Neural cell (in vitro differentiated cells): ENCODE results near the gene MPIG6B.

Experiments
- EP300 ChIP-seq: fragments of 450-650 bp; conservative IDR thresholded peaks from 2 replicates; pipeline ENCODE4 v1.6.1; 2014; ENCODE audit warnings: antibody characterized with exemption, mild to moderate bottlenecking, moderate library complexity; ENCODE audit not compliant: poor library complexity, severe bottlenecking
- EZH2 ChIP-seq: fragments of 200-600, 300-800 bp; shearing (Covaris generic), sonication (generic); IDR thresholded peaks from 2 replicates; pipeline ENCODE4 v1.6.1; 2014; ENCODE audit warnings: antibody characterized with exemption, low read length, borderline replicate concordance, mild to moderate bottlenecking; ENCODE audit not compliant: insufficient read depth, poor library complexity, severe bottlenecking
- MXI1 ChIP-seq: fragments of 450-650 bp; conservative IDR thresholded peaks from 2 replicates; pipeline ENCODE4 v1.6.1; 2014; ENCODE audit warnings: antibody characterized with exemption, mild to moderate bottlenecking; ENCODE audit not compliant: poor library complexity, severe bottlenecking
- POLR2AphosphoS5 ChIP-seq: IDR thresholded peaks from 2 replicates; pipeline ENCODE4 v1.6.1; 2012
- RAD21 ChIP-seq: fragments of 450-650 bp; conservative IDR thresholded peaks from 2 replicates; pipeline ENCODE4 v1.6.1; 2014; ENCODE audit warnings: antibody characterized with exemption, mild to moderate bottlenecking, moderate library complexity
- SMC3 ChIP-seq: fragments of 450-650 bp; conservative IDR thresholded peaks from 2 replicates; pipeline ENCODE4 v1.6.1; 2014; ENCODE audit warnings: antibody characterized with exemption, mild to moderate bottlenecking, moderate library complexity; ENCODE audit not compliant: poor library complexity
- TAF1 ChIP-seq: IDR thresholded peaks from 2 replicates; pipeline ENCODE4 v1.6.1; 2012; ENCODE audit warnings: low read depth
- TF ChIP-seq, protein P1 (sequence below): fragments of 450-650 bp; IDR thresholded peaks from 2 replicates; pipeline ENCODE4 v1.5.1; 2014; ENCODE audit warnings: antibody characterized with exemption, mild to moderate bottlenecking, moderate library complexity; ENCODE audit not compliant: poor library complexity, severe bottlenecking
- TF ChIP-seq, protein P2 (sequence below): IDR thresholded peaks from 2 replicates; pipeline ENCODE4 v1.6.1; 2012; ENCODE audit warnings: borderline replicate concordance

DNA sequence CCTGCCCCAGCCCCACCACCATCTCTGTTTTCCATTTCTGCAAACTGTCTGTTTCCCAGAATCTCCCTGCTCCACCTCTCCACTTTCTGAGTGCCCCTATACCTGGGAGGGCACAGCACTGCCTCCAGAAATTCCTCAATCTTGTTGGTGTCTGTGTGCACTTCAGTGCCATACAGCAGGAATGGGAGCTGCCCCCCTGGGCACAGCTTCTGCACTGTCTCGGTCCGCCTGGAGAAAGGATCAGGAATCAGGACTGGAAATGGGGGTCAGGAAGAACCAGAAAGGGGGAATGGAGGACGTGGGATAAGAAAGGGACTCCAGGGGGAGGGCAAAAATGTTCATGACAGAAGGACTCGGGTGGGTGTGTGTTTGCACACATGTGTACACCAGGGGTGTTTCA lies 10.6 kb downstream of the MPIG6B start:
- TF ChIP-seq, protein P1, sequence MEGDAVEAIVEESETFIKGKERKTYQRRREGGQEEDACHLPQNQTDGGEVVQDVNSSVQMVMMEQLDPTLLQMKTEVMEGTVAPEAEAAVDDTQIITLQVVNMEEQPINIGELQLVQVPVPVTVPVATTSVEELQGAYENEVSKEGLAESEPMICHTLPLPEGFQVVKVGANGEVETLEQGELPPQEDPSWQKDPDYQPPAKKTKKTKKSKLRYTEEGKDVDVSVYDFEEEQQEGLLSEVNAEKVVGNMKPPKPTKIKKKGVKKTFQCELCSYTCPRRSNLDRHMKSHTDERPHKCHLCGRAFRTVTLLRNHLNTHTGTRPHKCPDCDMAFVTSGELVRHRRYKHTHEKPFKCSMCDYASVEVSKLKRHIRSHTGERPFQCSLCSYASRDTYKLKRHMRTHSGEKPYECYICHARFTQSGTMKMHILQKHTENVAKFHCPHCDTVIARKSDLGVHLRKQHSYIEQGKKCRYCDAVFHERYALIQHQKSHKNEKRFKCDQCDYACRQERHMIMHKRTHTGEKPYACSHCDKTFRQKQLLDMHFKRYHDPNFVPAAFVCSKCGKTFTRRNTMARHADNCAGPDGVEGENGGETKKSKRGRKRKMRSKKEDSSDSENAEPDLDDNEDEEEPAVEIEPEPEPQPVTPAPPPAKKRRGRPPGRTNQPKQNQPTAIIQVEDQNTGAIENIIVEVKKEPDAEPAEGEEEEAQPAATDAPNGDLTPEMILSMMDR = no peak
- no peak for TF ChIP-seq SMC3
- no peak for TF ChIP-seq POLR2AphosphoS5
- TF ChIP-seq, protein P2, sequence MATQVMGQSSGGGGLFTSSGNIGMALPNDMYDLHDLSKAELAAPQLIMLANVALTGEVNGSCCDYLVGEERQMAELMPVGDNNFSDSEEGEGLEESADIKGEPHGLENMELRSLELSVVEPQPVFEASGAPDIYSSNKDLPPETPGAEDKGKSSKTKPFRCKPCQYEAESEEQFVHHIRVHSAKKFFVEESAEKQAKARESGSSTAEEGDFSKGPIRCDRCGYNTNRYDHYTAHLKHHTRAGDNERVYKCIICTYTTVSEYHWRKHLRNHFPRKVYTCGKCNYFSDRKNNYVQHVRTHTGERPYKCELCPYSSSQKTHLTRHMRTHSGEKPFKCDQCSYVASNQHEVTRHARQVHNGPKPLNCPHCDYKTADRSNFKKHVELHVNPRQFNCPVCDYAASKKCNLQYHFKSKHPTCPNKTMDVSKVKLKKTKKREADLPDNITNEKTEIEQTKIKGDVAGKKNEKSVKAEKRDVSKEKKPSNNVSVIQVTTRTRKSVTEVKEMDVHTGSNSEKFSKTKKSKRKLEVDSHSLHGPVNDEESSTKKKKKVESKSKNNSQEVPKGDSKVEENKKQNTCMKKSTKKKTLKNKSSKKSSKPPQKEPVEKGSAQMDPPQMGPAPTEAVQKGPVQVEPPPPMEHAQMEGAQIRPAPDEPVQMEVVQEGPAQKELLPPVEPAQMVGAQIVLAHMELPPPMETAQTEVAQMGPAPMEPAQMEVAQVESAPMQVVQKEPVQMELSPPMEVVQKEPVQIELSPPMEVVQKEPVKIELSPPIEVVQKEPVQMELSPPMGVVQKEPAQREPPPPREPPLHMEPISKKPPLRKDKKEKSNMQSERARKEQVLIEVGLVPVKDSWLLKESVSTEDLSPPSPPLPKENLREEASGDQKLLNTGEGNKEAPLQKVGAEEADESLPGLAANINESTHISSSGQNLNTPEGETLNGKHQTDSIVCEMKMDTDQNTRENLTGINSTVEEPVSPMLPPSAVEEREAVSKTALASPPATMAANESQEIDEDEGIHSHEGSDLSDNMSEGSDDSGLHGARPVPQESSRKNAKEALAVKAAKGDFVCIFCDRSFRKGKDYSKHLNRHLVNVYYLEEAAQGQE = no peak
- no peak for TF ChIP-seq EZH2
- no peak for TF ChIP-seq TAF1
- no peak for TF ChIP-seq EP300
- no peak for TF ChIP-seq RAD21
- no peak for TF ChIP-seq MXI1
